Heart left ventricle (tissue), 13 donors: ENCODE data around the gene LAMB2.

Source experiments
- CTCF ChIP-seq, 12 donors: fragments of 200-600 bp; sonication (generic) in 4 of 12; IDR thresholded peaks; one replicate each; pipeline versions ENCODE4 v1.5.0 to v1.8.0; 2018 to 2022; ENCODE audit warnings: antibody characterized with exemption in 12 of 12, mild to moderate bottlenecking in 5 of 12
- POLR2A ChIP-seq, 2 donors: fragments of 450-650 bp; IDR thresholded peaks; one replicate each; pipeline ENCODE4 v1.6.1; 2017; ENCODE audit warnings: antibody characterized with exemption in 2 of 2, mild to moderate bottlenecking in 2 of 2, moderate library complexity in 2 of 2
- donor health status: ischemic (EF 13 %, LVEDD 7.1; RV severe dilation, severe dysfunction).
- donor health status: DM: no; HTN: yes; CAD: no.
- donor health status: DM: no; HTN: no; CAD: no.
- donor health status: ischemic (EF 25% LVEDD 6.9; RV normal size, moderate dysfunction).
- donor health status: ischemic (EF 25% LVEDD 5.7; RV mildly dilated, moderate dysfunction).
- donor health status: ischemic (EF 35%, LVEDD 5.7; RV mildly dilated, moderate dysfunction).
- donor health status: nonischemic (EF 11% LVEDD 7.7; RV severe dilation, severe dysfunction).
- donor health status: DM: yes; HTN: yes; CAD: no.
- donor health status: PGD.
- donor health status: ischemic (EF 29% LVEDD 5.4; RV normal size, mild dysfunction).
- donor health status: nonischemic (EF 23%, LVEDD 6.1; RV moderate dilation, normal function).

- TF ChIP-seq CTCF (IDR thresholded peaks at IDR 0.05) (no peak), POLR2A (IDR thresholded peaks at IDR 0.05) (no peak)
Observed at GRCh38 chr3:49120096-49120437, 12.8 kb downstream of the LAMB2 start.
